Measurements from ENCODE around the gene KLHL7.

KLHL7 gene

DNA sequence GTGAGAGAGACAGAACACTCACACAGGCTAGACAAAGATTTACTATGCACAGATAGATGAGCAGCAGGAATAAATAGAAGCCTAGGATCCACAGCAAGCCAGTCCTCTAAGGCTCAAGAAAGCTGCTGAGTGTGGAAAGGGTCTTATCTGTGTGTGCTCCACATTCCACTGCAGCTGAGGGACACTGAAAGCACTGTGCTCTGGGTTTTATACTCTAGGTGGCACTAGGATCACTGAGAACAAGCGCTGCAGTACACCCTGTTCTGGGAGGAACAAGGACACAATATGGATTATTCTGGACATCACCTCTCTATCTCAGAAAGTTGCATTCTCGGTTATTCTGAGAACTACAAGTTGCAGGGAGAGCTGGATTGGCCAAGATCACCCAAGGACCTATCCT, 4.9 kb upstream of the KLHL7 start (continued):
- TF ChIP-seq PPARA (CRISPR knock-in tag; IDR thresholded peaks at IDR 0.05; ENCODE audit: borderline replicate concordance), result no peak
- no peak for TF ChIP-seq CSDC2 (CRISPR knock-in tag; IDR thresholded peaks at IDR 0.05)

GRCh38 chr7:23105086-23105643, 420 bp upstream of the KLHL7 start:
- ATAC-seq, result peak; percentile 24
- peak; percentile 27; the same call in 1 of the 2 replicates for TF ChIP-seq TCF4 (CRISPR knock-in tag; IDR thresholded peaks at IDR 0.05; ENCODE audit: borderline replicate concordance)
- no peak for TF ChIP-seq BACH2 (CRISPR knock-in tag; IDR thresholded peaks at IDR 0.05; ENCODE audit: borderline replicate concordance)

- TF ChIP-seq, protein P1, sequence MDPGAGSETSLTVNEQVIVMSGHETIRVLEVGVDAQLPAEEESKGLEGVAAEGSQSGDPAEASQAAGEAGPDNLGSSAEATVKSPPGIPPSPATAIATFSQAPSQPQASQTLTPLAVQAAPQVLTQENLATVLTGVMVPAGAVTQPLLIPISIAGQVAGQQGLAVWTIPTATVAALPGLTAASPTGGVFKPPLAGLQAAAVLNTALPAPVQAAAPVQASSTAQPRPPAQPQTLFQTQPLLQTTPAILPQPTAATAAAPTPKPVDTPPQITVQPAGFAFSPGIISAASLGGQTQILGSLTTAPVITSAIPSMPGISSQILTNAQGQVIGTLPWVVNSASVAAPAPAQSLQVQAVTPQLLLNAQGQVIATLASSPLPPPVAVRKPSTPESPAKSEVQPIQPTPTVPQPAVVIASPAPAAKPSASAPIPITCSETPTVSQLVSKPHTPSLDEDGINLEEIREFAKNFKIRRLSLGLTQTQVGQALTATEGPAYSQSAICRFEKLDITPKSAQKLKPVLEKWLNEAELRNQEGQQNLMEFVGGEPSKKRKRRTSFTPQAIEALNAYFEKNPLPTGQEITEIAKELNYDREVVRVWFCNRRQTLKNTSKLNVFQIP (CRISPR knock-in tag; IDR thresholded peaks at IDR 0.05; ENCODE audit: borderline replicate concordance, low read depth), result no peak
- TF ChIP-seq OSR1 (CRISPR knock-in tag; IDR thresholded peaks at IDR 0.05) (no peak), RARB (CRISPR knock-in tag; IDR thresholded peaks at IDR 0.05) (no peak), ZNF565 (CRISPR knock-in tag; conservative IDR thresholded peaks at IDR 0.05; ENCODE audit: low read depth) (no peak), ESRRG (CRISPR knock-in tag; IDR thresholded peaks at IDR 0.05) (no peak), SNAI2 (CRISPR knock-in tag; IDR thresholded peaks at IDR 0.05) (no peak), CREB5 (CRISPR knock-in tag; IDR thresholded peaks at IDR 0.05; ENCODE audit: low read depth) (no peak), TCF4 (CRISPR knock-in tag; IDR thresholded peaks at IDR 0.05; ENCODE audit: borderline replicate concordance) (no peak), ZNF70 (CRISPR knock-in tag; IDR thresholded peaks at IDR 0.05) (no peak)
- TF ChIP-seq, protein P2, sequence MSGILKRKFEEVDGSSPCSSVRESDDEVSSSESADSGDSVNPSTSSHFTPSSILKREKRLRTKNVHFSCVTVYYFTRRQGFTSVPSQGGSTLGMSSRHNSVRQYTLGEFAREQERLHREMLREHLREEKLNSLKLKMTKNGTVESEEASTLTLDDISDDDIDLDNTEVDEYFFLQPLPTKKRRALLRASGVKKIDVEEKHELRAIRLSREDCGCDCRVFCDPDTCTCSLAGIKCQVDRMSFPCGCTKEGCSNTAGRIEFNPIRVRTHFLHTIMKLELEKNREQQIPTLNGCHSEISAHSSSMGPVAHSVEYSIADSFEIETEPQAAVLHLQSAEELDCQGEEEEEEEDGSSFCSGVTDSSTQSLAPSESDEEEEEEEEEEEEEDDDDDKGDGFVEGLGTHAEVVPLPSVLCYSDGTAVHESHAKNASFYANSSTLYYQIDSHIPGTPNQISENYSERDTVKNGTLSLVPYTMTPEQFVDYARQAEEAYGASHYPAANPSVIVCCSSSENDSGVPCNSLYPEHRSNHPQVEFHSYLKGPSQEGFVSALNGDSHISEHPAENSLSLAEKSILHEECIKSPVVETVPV (CRISPR knock-in tag; IDR thresholded peaks at IDR 0.05), result no peak
- peak; percentile 77 for ATAC-seq
Measured at GRCh38 chr7:23106057-23106822, 655 bp downstream of the KLHL7 start.

DNA sequence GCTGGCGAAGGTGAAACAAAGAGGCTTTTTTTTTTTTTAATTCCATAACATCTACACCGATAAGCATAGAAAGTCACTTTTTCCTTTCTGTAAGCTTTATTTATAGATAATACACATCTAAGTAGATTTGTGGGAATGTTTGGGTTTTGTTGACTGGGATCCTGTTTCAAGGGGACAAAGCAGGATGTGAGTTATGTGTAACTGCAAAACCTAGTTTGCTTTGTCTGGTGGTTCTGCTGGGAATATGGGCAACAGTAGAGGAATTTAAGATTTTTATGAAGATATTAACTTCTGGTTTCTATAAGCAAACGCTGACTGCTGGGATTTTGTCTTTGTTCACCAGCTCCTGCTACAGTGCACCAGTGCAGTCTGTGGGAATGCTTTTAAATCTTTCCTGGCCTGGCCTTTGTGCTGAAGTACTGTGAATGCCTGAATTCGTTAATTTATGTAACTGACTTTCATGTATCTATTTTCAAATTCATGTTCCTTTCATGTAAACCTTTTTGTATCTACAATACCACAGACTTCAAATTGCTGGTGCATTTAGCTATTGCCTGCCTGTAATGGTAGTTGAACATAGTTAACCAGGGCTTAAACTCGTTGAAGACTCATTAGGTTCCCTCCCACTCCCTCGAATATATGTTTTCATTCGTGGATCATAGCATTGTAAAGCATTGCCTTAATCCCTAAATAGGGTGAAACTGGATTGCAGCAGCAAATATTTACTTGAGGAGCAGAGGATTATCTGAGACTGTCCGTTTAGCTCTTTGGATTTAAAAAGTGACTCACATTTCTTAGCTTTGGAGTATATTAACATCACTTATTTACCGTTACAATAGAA, 1.5 kb downstream of the KLHL7 start:
- peak; percentile 24 for ATAC-seq
- TF ChIP-seq CSDC2 (CRISPR knock-in tag; IDR thresholded peaks at IDR 0.05), result no peak
- no peak for TF ChIP-seq ARNTL (CRISPR knock-in tag; IDR thresholded peaks at IDR 0.05; ENCODE audit: borderline replicate concordance, low read depth)
- TF ChIP-seq RARB (CRISPR knock-in tag; IDR thresholded peaks at IDR 0.05), result no peak
- TF ChIP-seq ZC3H10 (CRISPR knock-in tag; IDR thresholded peaks at IDR 0.05), result no peak
- TF ChIP-seq OSR1 (CRISPR knock-in tag; IDR thresholded peaks at IDR 0.05), result no peak
- no peak for TF ChIP-seq TOX (CRISPR knock-in tag; IDR thresholded peaks at IDR 0.05; ENCODE audit: borderline replicate concordance)
- TF ChIP-seq ZFP30 (CRISPR knock-in tag; IDR thresholded peaks at IDR 0.05), result no peak

DNA sequence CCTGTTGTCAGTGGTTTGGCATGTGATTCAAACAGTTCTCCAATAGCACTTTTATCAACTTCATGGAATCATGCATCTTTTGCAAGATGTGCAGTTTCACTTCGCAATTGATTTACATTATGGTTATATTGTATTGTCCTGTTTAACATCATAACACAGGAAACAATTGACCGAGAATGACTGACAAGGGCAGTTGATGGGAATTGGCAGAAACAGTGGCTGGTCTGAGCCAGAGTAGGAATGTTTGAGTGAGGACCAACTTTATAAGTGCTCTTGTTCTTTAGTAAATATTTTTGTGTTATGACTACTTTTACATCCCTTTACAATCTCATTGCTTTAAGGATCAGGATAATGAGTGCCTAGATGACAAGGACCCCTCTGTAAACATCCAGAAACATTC, 2.2 kb downstream of the KLHL7 start:
- TF ChIP-seq PPARA (CRISPR knock-in tag; IDR thresholded peaks at IDR 0.05; ENCODE audit: borderline replicate concordance), result no peak
- TF ChIP-seq PATZ1 (CRISPR knock-in tag; IDR thresholded peaks at IDR 0.05; ENCODE audit: borderline replicate concordance), result no peak
- no peak for TF ChIP-seq RARB (CRISPR knock-in tag; IDR thresholded peaks at IDR 0.05)
- TF ChIP-seq, protein P1 (CRISPR knock-in tag; IDR thresholded peaks at IDR 0.05; ENCODE audit: borderline replicate concordance, low read depth), result no peak
- TF ChIP-seq ZNF8 (CRISPR knock-in tag; IDR thresholded peaks at IDR 0.05), result no peak
- TF ChIP-seq ISL1 (CRISPR knock-in tag; IDR thresholded peaks at IDR 0.05), result no peak
- TF ChIP-seq OSR1 (CRISPR knock-in tag; IDR thresholded peaks at IDR 0.05), result no peak
- no peak for TF ChIP-seq GLIS3 (CRISPR knock-in tag; IDR thresholded peaks at IDR 0.05)
- no peak for TF ChIP-seq ZFP30 (CRISPR knock-in tag; IDR thresholded peaks at IDR 0.05)
- no peak for TF ChIP-seq ZNF70 (CRISPR knock-in tag; IDR thresholded peaks at IDR 0.05)
- no peak for ATAC-seq

Measured in SK-N-SH treated with all-trans-retinoic acid at 6 μM for 48 hours (cell line).